Measurements from ENCODE around the gene PLCD1. TPM values are rescaled to one million over a fixed set of nuclear protein-coding genes. Genes with fewer than 3 reads are reported as not detected.
"Not testable (repeated sequence)": the region's sequence is repeated elsewhere in the genome, so short reads cannot be mapped to it uniquely, and the experiment has no call there.

The PLCD1 gene
- total and polyA plus RNA-seq, 7 experiments from 2014 or later, result 13.1 to 44.0 (median 38.6) TPM

GRCh38 chr3:37974121-37975083, 55.0 kb downstream of the PLCD1 start:
- no peaks in the 10 kb centered on the region for H3K9me3 ChIP-seq (ENCODE audit: control insufficient read depth in 2 of 3, low read length in 3 of 3)
- peak overlapping the region in 2 of 9 donors; percentile 14 to 48 for H3K27ac Mint-ChIP-seq
- H3K9me3 Mint-ChIP-seq, result no peaks in the 10 kb centered on the region
- DNase-seq (peak; percentile 45 to 73 (median 66)), ATAC-seq (peak; percentile 97)
- POLR2A ChIA-PET, result interaction anchor here (0.8 to 2.1 kb wide), 4 partner anchors 23 to 65 kb away, joined by 3 to 12 read pairs (median 6); partner anchors contain the start of genes DLEC1 and PLCD1
- peaks cover 3 to 8% (median 5%) of the 10 kb centered on the region in 7 donors for H3K4me1 Mint-ChIP-seq
- H3K27me3 Mint-ChIP-seq, result no peaks in the 10 kb centered on the region
- H3K36me3 ChIP-seq (ENCODE audit: control insufficient read depth in 2 of 3, insufficient read depth in 3 of 3, low read length in 3 of 3), result no peaks in the 10 kb centered on the region
- H3K27me3 ChIP-seq (ENCODE audit: control insufficient read depth in 2 of 2, insufficient read depth in 2 of 2, low read length in 2 of 2), result no peaks in the 10 kb centered on the region
- H3K27ac ChIP-seq (ENCODE audit: low read depth, low read length), result no peak overlapping the region
- CTCF ChIA-PET, result interaction anchor here (0.6 to 4.1 kb wide), 29 partner anchors 8 to 528 kb away, joined by 3 to 32 read pairs (median 4); partner anchors contain the start of genes ACVR2B, DLEC1, OXSR1 and VILL
- H3K4me3 Mint-ChIP-seq, result no peak overlapping the region
- H3K4me3 ChIP-seq (ENCODE audit: low read length), result no peak overlapping the region
- H3K4me1 ChIP-seq (ENCODE audit: control insufficient read depth in 2 of 2, insufficient read depth in 2 of 2, low read length in 2 of 2), result no peaks in the 10 kb centered on the region
- H3K36me3 Mint-ChIP-seq, result no peaks in the 10 kb centered on the region
- intact Hi-C loops (cut with micrococcal nuclease), result loop anchor here (1.0 to 10.0 kb wide), 9 partner anchors 20 to 506 kb away; partner anchors contain the start of gene XYLB (in 1 of the 2)

DNA sequence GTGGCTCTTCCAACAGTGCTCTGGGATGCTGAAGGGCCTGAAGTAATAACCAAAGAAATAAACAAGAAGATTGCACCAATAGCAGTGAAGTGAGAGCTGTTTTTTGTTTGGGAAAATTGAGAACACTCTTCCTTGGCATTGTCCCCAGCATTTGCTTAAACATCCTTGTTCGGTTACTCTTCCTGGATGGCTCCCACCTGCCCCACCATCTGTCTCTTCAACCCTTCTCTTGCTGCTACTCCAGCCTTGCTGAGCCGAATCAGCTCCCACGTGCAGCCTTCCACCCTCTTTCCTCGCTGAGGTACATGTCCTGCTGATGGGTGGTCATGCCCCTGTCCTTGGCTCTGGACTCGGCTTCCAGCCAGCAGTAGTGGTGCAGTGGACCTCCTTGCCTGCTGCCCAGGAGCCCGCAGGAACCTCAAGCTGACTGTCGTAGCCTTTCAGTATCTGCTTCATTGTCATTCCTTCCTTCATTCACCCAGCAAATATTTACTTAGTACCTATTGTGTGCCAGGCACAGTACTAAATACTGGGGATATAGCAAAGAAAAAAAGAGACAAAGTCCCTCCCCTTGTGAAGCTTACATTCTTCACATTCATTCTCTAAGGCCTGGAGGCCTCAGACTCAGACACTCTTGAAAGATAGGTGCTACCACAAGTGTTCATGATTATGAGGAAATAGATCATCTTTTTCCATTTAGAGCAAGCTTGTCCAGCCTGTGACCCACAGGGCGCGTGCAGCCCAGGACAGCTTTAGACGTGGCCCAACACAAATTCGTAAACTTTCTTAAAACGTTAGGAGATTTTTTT, 56.0 kb downstream of the PLCD1 start:
- Mint-ChIP-seq H3K4me1 (peaks cover 3 to 8% (median 5%) of the 10 kb centered on the region in 7 donors), H3K27ac (peak overlapping the region in 1 of 9 donors; percentile 23), H3K9me3 (no peaks in the 10 kb centered on the region), H3K4me3 (no peak overlapping the region), H3K27me3 (no peaks in the 10 kb centered on the region), H3K36me3 (no peaks in the 10 kb centered on the region)
- ATAC-seq (no peak), DNase-seq (no peak)
- CTCF ChIA-PET, result interaction anchor here (0.6 to 4.1 kb wide), 13 partner anchors 9 to 1106 kb away, joined by 3 to 32 read pairs (median 4); partner anchors contain the start of gene ACVR2B
- intact Hi-C loops (cut with micrococcal nuclease), result loop anchor here (1.0 to 10.0 kb wide), 9 partner anchors 21 to 507 kb away; partner anchors contain the start of gene XYLB (in 1 of the 2)
- Histone ChIP-seq H3K36me3 (ENCODE audit: control insufficient read depth in 2 of 3, insufficient read depth in 3 of 3, low read length in 3 of 3) (no peaks in the 10 kb centered on the region), H3K27me3 (ENCODE audit: control insufficient read depth in 2 of 2, insufficient read depth in 2 of 2, low read length in 2 of 2) (no peaks in the 10 kb centered on the region), H3K9me3 (ENCODE audit: control insufficient read depth in 2 of 3, low read length in 3 of 3) (no peaks in the 10 kb centered on the region), H3K4me1 (ENCODE audit: control insufficient read depth in 2 of 2, insufficient read depth in 2 of 2, low read length in 2 of 2) (no peaks in the 10 kb centered on the region), H3K27ac (ENCODE audit: low read depth, low read length) (no peak overlapping the region), H3K4me3 (ENCODE audit: low read length) (no peak overlapping the region)
- POLR2A ChIA-PET, result interaction anchor here (2.1 kb wide), 1 partner anchor 24 kb away, joined by 12 read pairs; no protein-coding TSS in a partner anchor

DNA sequence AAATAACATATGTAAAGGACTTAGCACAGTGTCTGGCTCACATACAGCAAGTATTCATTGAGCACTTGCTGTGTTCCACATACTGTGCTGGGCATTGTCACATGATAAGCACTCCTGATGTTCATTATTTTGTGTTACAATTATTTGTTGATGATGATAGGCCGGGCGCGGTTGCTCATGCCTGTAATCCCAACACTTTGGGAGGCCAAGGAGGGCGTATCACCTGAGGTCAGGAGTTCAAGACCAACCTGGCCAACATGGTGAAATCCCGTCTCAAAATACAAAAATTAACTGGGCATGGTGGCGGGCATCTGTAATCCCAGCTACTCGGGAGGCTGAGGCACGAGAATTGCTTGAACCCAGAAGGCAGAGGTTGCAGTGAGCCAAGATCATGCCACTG, 57.4 kb downstream of the PLCD1 start:
- H3K4me3 Mint-ChIP-seq; H3K4me1 ChIP-seq (ENCODE audit: control insufficient read depth in 2 of 2, insufficient read depth in 2 of 2, low read length in 2 of 2); H3K27me3 ChIP-seq (ENCODE audit: control insufficient read depth in 2 of 2, insufficient read depth in 2 of 2, low read length in 2 of 2); H3K36me3 Mint-ChIP-seq; H3K27me3 Mint-ChIP-seq; H3K27ac ChIP-seq (ENCODE audit: low read depth, low read length); H3K4me1 Mint-ChIP-seq; H3K9me3 Mint-ChIP-seq; H3K36me3 ChIP-seq (ENCODE audit: control insufficient read depth in 2 of 3, insufficient read depth in 3 of 3, low read length in 3 of 3); DNase-seq; ATAC-seq; H3K9me3 ChIP-seq (ENCODE audit: control insufficient read depth in 2 of 3, low read length in 3 of 3); H3K4me3 ChIP-seq (ENCODE audit: low read length); POLR2A ChIA-PET; H3K27ac Mint-ChIP-seq: not testable (repeated sequence)
- CTCF ChIA-PET, result interaction anchor here (4.1 kb wide), 1 partner anchor 31 kb away, joined by 32 read pairs; no protein-coding TSS in a partner anchor
- intact Hi-C loops (cut with micrococcal nuclease), result loop anchor here (5.0 to 10.0 kb wide), 2 partner anchors 145 to 243 kb away; no protein-coding TSS in a partner anchor

GRCh38 chr3:37971467-37971866, 58.0 kb downstream of the PLCD1 start:
- H3K4me1 ChIP-seq (ENCODE audit: control insufficient read depth in 2 of 2, insufficient read depth in 2 of 2, low read length in 2 of 2), result no peaks in the 10 kb centered on the region
- H3K4me3 ChIP-seq (ENCODE audit: low read length), result no peak overlapping the region
- Mint-ChIP-seq H3K36me3 (no peaks in the 10 kb centered on the region), H3K4me1 (peaks cover 3 to 8% (median 5%) of the 10 kb centered on the region in 7 donors), H3K4me3 (no peak overlapping the region), H3K27ac (no peak overlapping the region), H3K27me3 (no peaks in the 10 kb centered on the region), H3K9me3 (no peaks in the 10 kb centered on the region)
- DNase-seq, result no peak
- no peak overlapping the region for H3K27ac ChIP-seq (ENCODE audit: low read depth, low read length)
- POLR2A ChIA-PET, result no interaction called here
- no peaks in the 10 kb centered on the region for H3K27me3 ChIP-seq (ENCODE audit: control insufficient read depth in 2 of 2, insufficient read depth in 2 of 2, low read length in 2 of 2)
- no peak for ATAC-seq
- no peaks in the 10 kb centered on the region for H3K36me3 ChIP-seq (ENCODE audit: control insufficient read depth in 2 of 3, insufficient read depth in 3 of 3, low read length in 3 of 3)
- CTCF ChIA-PET, result interaction anchor here (1.2 kb wide), 1 partner anchor 373 kb away, joined by 3 read pairs; no protein-coding TSS in a partner anchor
- no peaks in the 10 kb centered on the region for H3K9me3 ChIP-seq (ENCODE audit: control insufficient read depth in 2 of 3, low read length in 3 of 3)
- intact Hi-C loops (cut with micrococcal nuclease), result loop anchor here (5.0 to 10.0 kb wide), 2 partner anchors 146 to 243 kb away; no protein-coding TSS in a partner anchor

GRCh38 chr3:37970802-37971201, 58.6 kb downstream of the PLCD1 start:
- Mint-ChIP-seq H3K4me3 (no peak overlapping the region), H3K27me3 (no peaks in the 10 kb centered on the region), H3K27ac (peak overlapping the region in 1 of 9 donors; percentile 12), H3K9me3 (no peaks in the 10 kb centered on the region), H3K36me3 (no peaks in the 10 kb centered on the region), H3K4me1 (peaks cover 3 to 8% (median 5%) of the 10 kb centered on the region in 7 donors)
- ATAC-seq (no peak), DNase-seq (no peak)
- Histone ChIP-seq H3K4me3 (ENCODE audit: low read length) (no peak overlapping the region), H3K4me1 (ENCODE audit: control insufficient read depth in 2 of 2, insufficient read depth in 2 of 2, low read length in 2 of 2) (no peaks in the 10 kb centered on the region), H3K36me3 (ENCODE audit: control insufficient read depth in 2 of 3, insufficient read depth in 3 of 3, low read length in 3 of 3) (no peaks in the 10 kb centered on the region), H3K27ac (ENCODE audit: low read depth, low read length) (no peak overlapping the region), H3K27me3 (ENCODE audit: control insufficient read depth in 2 of 2, insufficient read depth in 2 of 2, low read length in 2 of 2) (no peaks in the 10 kb centered on the region), H3K9me3 (ENCODE audit: control insufficient read depth in 2 of 3, low read length in 3 of 3) (no peaks in the 10 kb centered on the region)
- intact Hi-C loops (cut with micrococcal nuclease), result loop anchor here (5.0 to 10.0 kb wide), 2 partner anchors 146 to 244 kb away; no protein-coding TSS in a partner anchor
- POLR2A ChIA-PET, result no interaction called here
- CTCF ChIA-PET, result interaction anchor here (0.7 to 1.5 kb wide), 3 partner anchors 9 to 373 kb away, joined by 3 to 5 read pairs (median 3); no protein-coding TSS in a partner anchor

GRCh38 chr3:37969596-37970100, 59.8 kb downstream of the PLCD1 start:
- Histone ChIP-seq H3K36me3 (ENCODE audit: control insufficient read depth in 2 of 3, insufficient read depth in 3 of 3, low read length in 3 of 3) (no peaks in the 10 kb centered on the region), H3K9me3 (ENCODE audit: control insufficient read depth in 2 of 3, low read length in 3 of 3) (no peaks in the 10 kb centered on the region), H3K4me1 (ENCODE audit: control insufficient read depth in 2 of 2, insufficient read depth in 2 of 2, low read length in 2 of 2) (no peaks in the 10 kb centered on the region), H3K27me3 (ENCODE audit: control insufficient read depth in 2 of 2, insufficient read depth in 2 of 2, low read length in 2 of 2) (no peaks in the 10 kb centered on the region), H3K27ac (ENCODE audit: low read depth, low read length) (no peak overlapping the region), H3K4me3 (ENCODE audit: low read length) (no peak overlapping the region)
- ATAC-seq (no peak), DNase-seq (no peak)
- Mint-ChIP-seq H3K4me1 (peaks cover under 1 to 3% (median 2%) of the 10 kb centered on the region in 7 donors), H3K36me3 (no peaks in the 10 kb centered on the region), H3K27me3 (no peaks in the 10 kb centered on the region), H3K9me3 (no peaks in the 10 kb centered on the region), H3K4me3 (no peak overlapping the region), H3K27ac (peak overlapping the region in 2 of 9 donors; percentile 34 to 52)
- ChIA-PET CTCF (interaction anchor here (0.6 to 4.5 kb wide), 4 partner anchors 11 to 118 kb away, joined by 3 to 28 read pairs (median 4); no protein-coding TSS in a partner anchor), POLR2A (interaction anchor here (0.9 kb wide), 1 partner anchor 11 kb away, joined by 3 read pairs; no protein-coding TSS in a partner anchor)
- intact Hi-C loops (cut with micrococcal nuclease), result loop anchor here (5.0 to 10.0 kb wide), 3 partner anchors 65 to 245 kb away; no protein-coding TSS in a partner anchor

Data from naive thymus-derived CD4-positive, alpha-beta T cell (primary cell).